Stimulated activated naive CD4-positive, alpha-beta T cell (primary cell): ENCODE results near the gene PPP2R3B.
"Not testable (repeated sequence)": the region's sequence is repeated elsewhere in the genome, so short reads cannot be mapped to it uniquely, and the experiment has no call there.

Experiments
- DNase-seq, 6 experiments: peaks; one replicate each; lab custom pipeline; 2025; lab: John Stamatoyannopoulos, UW

The PPP2R3B gene

GRCh38 chrX:386768-387575 is at the start of gene PPP2R3B:
Gene PPP2R3B, minus strand, starts transcription at chrX:386907. Its CDS starts 216 bp downstream, at chrX:386691.
- DNase-seq, result no peak

GRCh38 chrX:435536-436122 is 48.9 kb upstream of the PPP2R3B start:
- DNase-seq, result no peak

GRCh38 chrX:434946-435345 is 48.2 kb upstream of the PPP2R3B start:
- no peak for DNase-seq

- DNase-seq, result no peak
These were observed 47.1 kb upstream of the PPP2R3B start for GRCh38 chrX:433771-434170.

GRCh38 chrX:432666-433065 is 46.0 kb upstream of the PPP2R3B start:
- not testable (repeated sequence) for DNase-seq

- DNase-seq, result no peak
These were observed 44.9 kb upstream of the PPP2R3B start for GRCh38 chrX:431492-432111.

- no peak for DNase-seq
These were observed 44.3 kb upstream of the PPP2R3B start for GRCh38 chrX:431056-431455.

- no peak for DNase-seq
These were observed 42.6 kb upstream of the PPP2R3B start for GRCh38 chrX:429266-429825.

- no peak for DNase-seq
These were observed 41.4 kb upstream of the PPP2R3B start for GRCh38 chrX:427812-428725.

- no peak for DNase-seq
These were observed 40.2 kb upstream of the PPP2R3B start for GRCh38 chrX:426881-427280.

- DNase-seq, result no peak
These were observed 38.3 kb upstream of the PPP2R3B start for GRCh38 chrX:425056-425455.

GRCh38 chrX:421646-422391 is 35.1 kb upstream of the PPP2R3B start:
- no peak for DNase-seq

GRCh38 chrX:420496-421223 is 34.0 kb upstream of the PPP2R3B start:
- no peak for DNase-seq

- DNase-seq, result no peak
These were observed 32.4 kb upstream of the PPP2R3B start for GRCh38 chrX:418927-419729.

- not testable (repeated sequence) for DNase-seq
These were observed 28.8 kb upstream of the PPP2R3B start for GRCh38 chrX:415498-415897.

GRCh38 chrX:413322-414201 is 26.9 kb upstream of the PPP2R3B start:
- DNase-seq, result no peak

- no peak for DNase-seq
These were observed 23.6 kb upstream of the PPP2R3B start for GRCh38 chrX:410296-410695.

- DNase-seq, result no peak
These were observed 18.4 kb upstream of the PPP2R3B start for GRCh38 chrX:405149-405548.

GRCh38 chrX:404656-405055 is 17.9 kb upstream of the PPP2R3B start:
- no peak for DNase-seq
